HEK293T (cell line): ENCODE results near the gene DCHS2.

ENCODE experiments used
- CTCF ChIA-PET: fragments of 350-600 bp; formaldehyde crosslinking; extraction: SDS; loops from one replicate; lab custom pipeline; 2021; ENCODE audit warnings: antibody characterized with exemption, inconsistent platforms; lab: Yijun Ruan, JAX
- POLR2A ChIA-PET: fragments of 350-600 bp; formaldehyde crosslinking; extraction: SDS; loops from one replicate; lab custom pipeline; 2020; ENCODE audit warnings: antibody characterized with exemption, inconsistent platforms; lab: Yijun Ruan, JAX
- DNase-seq: peaks from one replicate; pipeline ENCODE4 v3.0.0; 2012; ENCODE audit warnings: mixed read lengths; ENCODE audit errors: extremely low spot score
- ARNT ChIP-seq: fragments of 450-650 bp; IDR thresholded peaks from 2 replicates; pipeline ENCODE4 v1.6.1; 2017; ENCODE audit warnings: mild to moderate bottlenecking
- BHLHE40 ChIP-seq: fragments of 450-650 bp; IDR thresholded peaks from 2 replicates; pipeline ENCODE4 v1.6.1; 2016; ENCODE audit warnings: mild to moderate bottlenecking, moderate library complexity, borderline replicate concordance
- CTBP1 ChIP-seq: fragments of 450-650 bp; IDR thresholded peaks from 2 replicates; pipeline ENCODE4 v1.6.1; 2016; ENCODE audit warnings: borderline replicate concordance
- ELF4 ChIP-seq: fragments of 450-650 bp; IDR thresholded peaks from 2 replicates; pipeline ENCODE4 v1.6.1; 2017; ENCODE audit warnings: antibody characterized with exemption
- FOXA1 ChIP-seq: fragments of 450-650 bp; IDR thresholded peaks from 2 replicates; pipeline ENCODE4 v1.6.1; 2016; ENCODE audit warnings: mild to moderate bottlenecking
- FOXK2 ChIP-seq: fragments of 450-650 bp; IDR thresholded peaks from 2 replicates; pipeline ENCODE4 v1.6.1; 2016; ENCODE audit warnings: mild to moderate bottlenecking
- FOXM1 ChIP-seq: fragments of 450-650 bp; IDR thresholded peaks from 2 replicates; pipeline ENCODE4 v1.6.1; 2017; ENCODE audit warnings: mild to moderate bottlenecking, borderline replicate concordance
- HDGF ChIP-seq: fragments of 450-650 bp; IDR thresholded peaks from 2 replicates; pipeline ENCODE4 v1.6.1; 2017; ENCODE audit warnings: antibody characterized with exemption, borderline replicate concordance
- L3MBTL2 ChIP-seq: fragments of 450-650 bp; conservative IDR thresholded peaks from 2 replicates; pipeline ENCODE4 v1.6.1; 2016; ENCODE audit warnings: mild to moderate bottlenecking
- LEF1 ChIP-seq: fragments of 450-650 bp; IDR thresholded peaks from 2 replicates; pipeline ENCODE4 v1.6.1; 2017; ENCODE audit warnings: mild to moderate bottlenecking, borderline replicate concordance
- NFRKB ChIP-seq: fragments of 450-650 bp; IDR thresholded peaks from 2 replicates; pipeline ENCODE4 v1.6.1; 2016; ENCODE audit warnings: mild to moderate bottlenecking, moderate library complexity
- PKNOX1 ChIP-seq: fragments of 450-650 bp; IDR thresholded peaks from 2 replicates; pipeline ENCODE4 v1.6.1; 2016
- SP1 ChIP-seq: fragments of 450-650 bp; IDR thresholded peaks from 2 replicates; pipeline ENCODE4 v1.6.1; 2017
- SUZ12 ChIP-seq: fragments of 450-650 bp; IDR thresholded peaks from 2 replicates; pipeline ENCODE4 v1.6.1; 2016; ENCODE audit warnings: mild to moderate bottlenecking
- TARDBP ChIP-seq: fragments of 450-650 bp; IDR thresholded peaks from 2 replicates; pipeline ENCODE4 v1.6.1; 2016
- ZNF384 ChIP-seq: fragments of 450-650 bp; IDR thresholded peaks from 2 replicates; pipeline ENCODE4 v1.6.1; 2016

Gene DCHS2

GRCh38 chr4:154424810-154425484 is 66.7 kb downstream of the DCHS2 start:
- no peak for TF ChIP-seq ELF4
- no peak for TF ChIP-seq BHLHE40
- no peak for TF ChIP-seq LEF1
- no peak for TF ChIP-seq PKNOX1
- no peak for TF ChIP-seq CTBP1
- TF ChIP-seq FOXA1: no peak
- no peak for TF ChIP-seq HDGF
- TF ChIP-seq NFRKB: no peak
- TF ChIP-seq FOXM1: no peak
- TF ChIP-seq SP1: no peak
- TF ChIP-seq FOXK2: no peak
- no peak for TF ChIP-seq ARNT
- TF ChIP-seq L3MBTL2: no peak
- POLR2A ChIA-PET: no interaction called here
- CTCF ChIA-PET: interaction anchor here (0.6 to 1.1 kb wide), 5 partner anchors 9 to 1528 kb away, joined by 3 to 4 read pairs (median 3); no protein-coding TSS in a partner anchor

DNA sequence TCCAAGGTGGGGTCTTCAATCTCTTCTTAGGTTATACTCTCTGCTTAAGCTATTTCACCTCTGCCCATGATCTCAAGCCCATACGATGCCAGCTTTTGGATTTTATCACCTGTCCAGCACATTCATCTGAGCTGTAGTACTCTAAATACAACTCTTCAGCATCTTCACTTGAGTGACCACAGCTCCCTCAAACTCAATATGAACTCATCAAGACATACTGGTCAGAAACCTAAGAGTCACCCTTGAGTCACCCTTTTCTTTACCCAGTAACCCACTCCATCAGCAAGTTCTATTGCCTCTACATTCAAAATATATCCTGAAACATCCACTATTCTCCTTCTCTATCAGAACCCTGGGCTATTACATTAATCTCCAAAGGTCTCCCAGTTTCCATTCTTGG is 69.4 kb downstream of the DCHS2 start:
- DNase-seq: no peak
- ChIA-PET CTCF (no interaction called here), POLR2A (no interaction called here)
- no peak for TF ChIP-seq ELF4
- TF ChIP-seq LEF1: no peak
- no peak for TF ChIP-seq NFRKB
- TF ChIP-seq CTBP1: no peak
- no peak for TF ChIP-seq FOXK2
- TF ChIP-seq PKNOX1: no peak
- TF ChIP-seq FOXM1: no peak
- no peak for TF ChIP-seq ARNT
- no peak for TF ChIP-seq HDGF
- TF ChIP-seq SUZ12: no peak
- no peak for TF ChIP-seq BHLHE40
- TF ChIP-seq TARDBP: no peak
- TF ChIP-seq L3MBTL2: no peak
- TF ChIP-seq ZNF384: no peak
- no peak for TF ChIP-seq SP1
- no peak for TF ChIP-seq FOXA1

More at GRCh38 chr4:154424810-154425484, 66.7 kb downstream of the DCHS2 start:
- no peak for DNase-seq

DNA sequence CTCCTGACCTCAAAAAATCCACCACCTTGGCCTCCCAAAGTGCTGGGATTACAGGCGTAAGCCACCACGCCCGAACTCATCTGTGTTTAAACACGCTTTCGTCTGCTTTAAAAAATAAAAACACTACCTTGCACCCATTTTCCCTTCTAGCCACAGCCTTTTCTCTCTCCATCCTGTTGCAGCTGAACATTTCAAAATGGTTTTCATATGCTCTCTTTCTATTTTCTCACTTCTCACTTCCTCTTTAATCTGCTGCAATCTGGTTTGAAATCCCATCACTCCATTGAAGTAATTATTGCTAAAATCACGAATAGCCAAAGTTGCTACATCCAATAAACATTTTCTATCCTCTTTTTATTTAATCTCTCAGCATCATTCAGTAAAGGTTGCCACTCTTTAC is 70.0 kb downstream of the DCHS2 start:
- POLR2A ChIA-PET: no interaction called here
- DNase-seq: no peak
- TF ChIP-seq ELF4 (no peak), FOXM1 (no peak), ZNF384 (no peak), SUZ12 (no peak), PKNOX1 (no peak), FOXA1 (no peak), NFRKB (no peak), LEF1 (no peak), HDGF (no peak), CTBP1 (no peak), SP1 (no peak), TARDBP (no peak), FOXK2 (no peak), ARNT (no peak), BHLHE40 (no peak), L3MBTL2 (no peak)
- CTCF ChIA-PET: no interaction called here

DNA sequence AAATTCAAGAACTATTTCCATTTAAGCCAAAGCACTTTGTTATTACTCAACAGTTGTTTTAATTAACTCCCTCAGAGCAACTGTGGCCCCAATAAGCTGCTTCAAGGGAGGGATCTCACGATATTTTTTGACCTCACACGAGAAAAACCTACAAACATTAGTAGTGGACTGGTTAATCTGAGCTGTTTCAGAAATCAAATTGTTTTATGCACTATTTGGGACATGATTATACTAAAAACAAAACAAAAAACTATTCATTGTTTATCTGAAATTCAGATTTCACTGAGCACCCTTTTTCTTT is 74.3 kb downstream of the DCHS2 start:
- ChIA-PET POLR2A (interaction anchor here (0.7 to 2.7 kb wide), 4 partner anchors 11 to 135 kb away, joined by 3 to 10 read pairs (median 3); partner anchors contain the start of gene DCHS2), CTCF (interaction anchor here (1.3 to 2.3 kb wide), 3 partner anchors 11 to 89 kb away, joined by 4 to 9 read pairs (median 8); no protein-coding TSS in a partner anchor)
- no peak for TF ChIP-seq ELF4
- no peak for TF ChIP-seq BHLHE40
- no peak for TF ChIP-seq PKNOX1
- no peak for TF ChIP-seq SP1
- TF ChIP-seq CTBP1: no peak
- TF ChIP-seq FOXA1: no peak
- no peak for DNase-seq

- POLR2A ChIA-PET: interaction anchor here (0.7 to 2.7 kb wide), 6 partner anchors 15 to 193 kb away, joined by 3 to 10 read pairs (median 3); partner anchors contain the start of gene DCHS2
- CTCF ChIA-PET: interaction anchor here (0.6 to 2.3 kb wide), 10 partner anchors 9 to 1972 kb away, joined by 3 to 9 read pairs (median 4); no protein-coding TSS in a partner anchor
- no peak for TF ChIP-seq SUZ12
- TF ChIP-seq ZNF384: no peak
- peak; percentile 32; the same call in 1 of the 2 replicates for TF ChIP-seq PKNOX1
- peak; percentile 37 for DNase-seq
These were observed 75.4 kb downstream of the DCHS2 start for GRCh38 chr4:154416190-154416547.
